Gastroesophageal sphincter (tissue), 3 donors: ENCODE results near the gene CYTH2.

ENCODE experiments used
- CTCF ChIP-seq, 4 experiments: fragments of 200-600 bp in 2 of 4; fragments of 450-650 bp in 2 of 4; sonication (generic) in 1 of 4; IDR thresholded peaks; one replicate each; pipeline ENCODE4 v1.5.1; 2017 to 2019; ENCODE audit warnings: antibody characterized with exemption in 4 of 4, mild to moderate bottlenecking in 2 of 4, moderate library complexity in 2 of 4
- EP300 ChIP-seq: sonication (generic); formaldehyde crosslinking; IDR thresholded peaks from one replicate; pipeline ENCODE4 v1.6.1; 2017; ENCODE audit warnings: antibody characterized with exemption, mild to moderate bottlenecking
- POLR2A ChIP-seq, 2 donors: fragments of 450-650 bp; IDR thresholded peaks; one replicate each; pipeline ENCODE4 v1.6.1; 2017; ENCODE audit warnings: antibody characterized with exemption in 2 of 2, mild to moderate bottlenecking in 2 of 2, moderate library complexity in 1 of 2
- POLR2AphosphoS5 ChIP-seq: sonication (generic); formaldehyde crosslinking; IDR thresholded peaks from one replicate; pipeline ENCODE4 v1.6.1; 2017; ENCODE audit warnings: antibody characterized with exemption

DNA sequence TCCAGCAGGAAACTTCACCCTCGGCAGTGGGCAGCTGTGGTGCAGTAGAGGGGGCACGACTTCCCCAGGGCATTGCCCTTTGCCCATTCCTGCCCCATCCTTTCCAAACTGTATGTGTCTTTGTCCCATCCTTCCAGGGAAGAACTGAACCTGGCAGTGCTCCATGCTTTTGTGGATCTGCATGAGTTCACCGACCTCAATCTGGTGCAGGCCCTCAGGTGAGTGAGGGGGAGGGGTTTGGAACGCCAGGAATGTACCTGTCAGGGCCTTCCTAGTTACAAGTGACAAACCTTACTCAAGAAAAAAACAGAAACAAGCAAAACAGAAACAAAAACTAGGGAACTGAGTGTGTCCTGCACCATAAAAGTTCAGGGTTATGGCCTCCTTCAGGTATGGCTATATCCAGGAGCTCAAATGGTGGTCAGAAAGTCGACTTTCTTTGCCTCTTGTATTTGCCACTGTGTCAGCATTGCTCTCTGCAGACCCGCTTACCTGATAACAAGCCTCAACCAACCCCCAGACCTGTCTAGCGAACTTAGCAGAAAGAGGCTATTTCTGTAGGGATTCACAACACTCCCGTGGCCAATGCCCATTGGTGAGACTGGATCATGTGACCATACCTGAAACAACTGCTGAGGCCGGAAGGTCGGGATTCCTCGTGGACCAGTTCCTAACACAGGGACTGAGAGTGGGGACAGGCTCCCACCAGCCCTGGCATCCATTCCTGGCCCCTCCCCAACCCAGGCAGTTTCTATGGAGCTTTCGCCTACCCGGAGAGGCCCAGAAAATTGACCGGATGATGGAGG is 4.2 kb downstream of the CYTH2 start:
- TF ChIP-seq CTCF (IDR thresholded peaks at IDR 0.05) (no peak), EP300 (no peak), POLR2AphosphoS5 (no peak), POLR2A (IDR thresholded peaks at IDR 0.05) (no peak)
